OCI-LY3 (cell line): ENCODE data around the gene KLHL40.

ENCODE experiments used
- H2AFZ ChIP-seq: fragments of 200-600, 300-600 bp; shearing (Covaris generic); 2 replicates; pipeline ENCODE4 v1.6.0; 2014; ENCODE audit warnings: antibody characterized with exemption, low read depth, low read length
- H3K27ac ChIP-seq: fragments of 200-600, 300-600 bp; sonication (generic); 2 replicates; pipeline ENCODE4 v1.5.1; 2014; ENCODE audit warnings: mild to moderate bottlenecking, low read length, moderate library complexity, mixed read lengths
- H3K27me3 ChIP-seq: fragments of 200-600, 300-600 bp; sonication (generic); 2 replicates; pipeline ENCODE4 v1.6.1; 2014; ENCODE audit warnings: low read depth, low read length, mixed read lengths
- H3K36me3 ChIP-seq: fragments of 200-600, 300-600 bp; sonication (generic); replicated peaks from 2 replicates; pipeline ENCODE3; 2014; ENCODE audit warnings: low read depth, low read length, mixed read lengths
- H3K4me1 ChIP-seq: fragments of 300-600, 200-600 bp; sonication (generic); 2 replicates; pipeline ENCODE4 v1.6.1; 2014; ENCODE audit warnings: low read length, mixed read lengths
- H3K4me2 ChIP-seq: fragments of 200-600, 300-600 bp; sonication (generic); 2 replicates; pipeline ENCODE4 v1.6.1; 2014; ENCODE audit warnings: low read length, mixed read lengths
- H3K4me3 ChIP-seq: fragments of 300-600, 200-600 bp; sonication (generic); 2 replicates; pipeline ENCODE4 v1.5.1; 2014; ENCODE audit warnings: antibody characterized with exemption, mild to moderate bottlenecking, low read length, moderate library complexity
- H3K79me2 ChIP-seq: fragments of 300-600, 200-600 bp; shearing (Covaris generic); 2 replicates; pipeline ENCODE4 v1.6.1; 2014; ENCODE audit warnings: mild to moderate bottlenecking, low read length, mixed read lengths
- H3K9ac ChIP-seq: fragments of 300-600, 200-600 bp; shearing (Covaris generic); 2 replicates; pipeline ENCODE4 v1.6.0; 2014; ENCODE audit warnings: mild to moderate bottlenecking, low read length, moderate library complexity
- H3K9me3 ChIP-seq: fragments of 200-600, 300-600 bp; shearing (Covaris generic); 2 replicates; pipeline ENCODE4 v1.6.1; 2014; ENCODE audit warnings: low read length, mixed read lengths; ENCODE audit not compliant: insufficient read depth
- H4K20me1 ChIP-seq: fragments of 200-600, 300-600 bp; sonication (generic); 2 replicates; pipeline ENCODE4 v1.6.1; 2016; ENCODE audit warnings: low read length, mixed read lengths; ENCODE audit not compliant: insufficient read depth
- CTCF ChIP-seq: fragments of 200-600, 300-600 bp; sonication (generic); IDR thresholded peaks from 2 replicates; pipeline ENCODE4 v1.5.1; 2014; ENCODE audit warnings: antibody characterized with exemption, low read length, low read depth
- EZH2phosphoT487 ChIP-seq: fragments of 200-600 bp; shearing (Covaris generic); IDR thresholded peaks from 2 replicates; pipeline ENCODE4 v1.6.1; 2018; ENCODE audit warnings: antibody characterized with exemption, mixed run types, low read depth

KLHL40 gene

GRCh38 chr3:42661593-42662022 lies 23.7 kb upstream of the KLHL40 start:
- no peaks in the 10 kb centered on the region; the same call in 1 of the 2 replicates for H4K20me1 ChIP-seq
- H3K9me3 ChIP-seq = no peaks in the 10 kb centered on the region
- no peaks in the 10 kb centered on the region for H3K79me2 ChIP-seq
- H3K36me3 ChIP-seq = no peaks in the 10 kb centered on the region
- TF ChIP-seq EZH2phosphoT487 = no peak
- TF ChIP-seq CTCF = no peak
- no peak overlapping the region for H3K4me2 ChIP-seq
- H3K27ac ChIP-seq = no peak overlapping the region
- no peak overlapping the region for H3K4me3 ChIP-seq
- H3K9ac ChIP-seq = no peak overlapping the region
- no peaks in the 10 kb centered on the region for H3K4me1 ChIP-seq
- no peaks in the 10 kb centered on the region for H3K27me3 ChIP-seq
- no peak overlapping the region for H2AFZ ChIP-seq

- no peak overlapping the region for H3K27ac ChIP-seq
- H3K4me2 ChIP-seq = no peak overlapping the region
- no peaks in the 10 kb centered on the region for H3K79me2 ChIP-seq
- H3K9ac ChIP-seq = no peak overlapping the region
- H3K4me3 ChIP-seq = no peak overlapping the region
- no peak overlapping the region for H2AFZ ChIP-seq
- TF ChIP-seq EZH2phosphoT487 (no peak), CTCF (no peak)
- no peaks in the 10 kb centered on the region for H3K9me3 ChIP-seq
- H3K4me1 ChIP-seq = no peaks in the 10 kb centered on the region
- H4K20me1 ChIP-seq = no peaks in the 10 kb centered on the region; the same call in 1 of the 2 replicates
- H3K36me3 ChIP-seq = no peaks in the 10 kb centered on the region
- no peaks in the 10 kb centered on the region for H3K27me3 ChIP-seq
Measured at GRCh38 chr3:42662037-42662812, 23.1 kb upstream of the KLHL40 start.

DNA sequence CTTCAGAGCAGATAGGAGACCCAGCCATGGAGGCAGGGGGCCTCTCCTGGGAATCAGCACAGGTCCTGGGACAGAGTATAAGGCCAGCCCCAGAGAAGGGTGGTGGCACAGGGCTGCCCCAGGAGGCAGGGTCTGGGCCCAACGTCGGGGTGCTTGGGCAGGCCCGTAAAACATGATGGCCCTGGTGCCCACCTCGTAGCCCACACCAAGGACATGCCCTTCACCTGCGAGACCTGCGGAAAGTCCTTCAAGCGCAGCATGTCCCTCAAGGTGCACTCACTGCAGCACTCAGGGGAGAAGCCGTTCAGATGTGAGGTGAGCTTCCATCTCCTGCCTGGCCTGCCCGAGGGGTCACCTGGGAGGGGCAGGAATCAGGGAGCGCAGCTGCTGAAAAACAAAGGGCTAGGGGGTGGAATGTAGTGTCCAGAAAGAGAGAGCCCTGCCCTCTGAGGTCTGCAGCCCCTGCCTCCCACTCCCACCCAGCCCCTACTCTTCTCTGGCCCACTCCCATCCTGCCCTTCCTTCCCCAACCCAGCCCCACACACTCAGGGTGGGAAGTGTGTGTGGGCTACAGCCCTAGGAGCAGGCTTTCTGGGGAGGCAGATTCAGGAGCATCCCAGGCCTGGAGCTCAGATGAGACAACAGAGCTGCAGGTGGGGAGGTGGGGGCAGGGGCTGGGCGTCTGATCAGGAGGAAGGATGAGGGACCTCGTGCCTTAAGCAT lies 22.4 kb upstream of the KLHL40 start:
- Histone ChIP-seq H2AFZ (no peak overlapping the region), H3K4me2 (no peak overlapping the region), H3K9me3 (no peaks in the 10 kb centered on the region), H3K9ac (no peak overlapping the region), H3K27ac (no peak overlapping the region), H3K4me3 (no peak overlapping the region), H3K27me3 (no peaks in the 10 kb centered on the region), H3K36me3 (no peaks in the 10 kb centered on the region), H3K79me2 (no peaks in the 10 kb centered on the region), H3K4me1 (no peaks in the 10 kb centered on the region), H4K20me1 (no peaks in the 10 kb centered on the region; the same call in 1 of the 2 replicates)
- TF ChIP-seq EZH2phosphoT487 (no peak), CTCF (no peak)
